Peyer's patch (tissue), 4 donors: ENCODE measurements around the gene GREM1.

Experiments used
- POLR2A ChIP-seq, 2 donors: fragments of 450-650 bp; IDR thresholded peaks; one replicate each; pipeline ENCODE4 v1.5.1; 2017; ENCODE audit warnings: antibody characterized with exemption in 2 of 2, mild to moderate bottlenecking in 2 of 2, moderate library complexity in 2 of 2
- TF ChIP-seq, protein P1 (sequence below), 6 experiments: fragments of 450-650 bp in 4 of 6; fragments of 200-600 bp in 2 of 6; sonication (generic) in 1 of 6; IDR thresholded peaks; one replicate each; pipeline ENCODE4 v1.5.1; 2017 to 2019; ENCODE audit warnings: antibody characterized with exemption in 6 of 6, mild to moderate bottlenecking in 3 of 6, moderate library complexity in 1 of 6

DNA sequence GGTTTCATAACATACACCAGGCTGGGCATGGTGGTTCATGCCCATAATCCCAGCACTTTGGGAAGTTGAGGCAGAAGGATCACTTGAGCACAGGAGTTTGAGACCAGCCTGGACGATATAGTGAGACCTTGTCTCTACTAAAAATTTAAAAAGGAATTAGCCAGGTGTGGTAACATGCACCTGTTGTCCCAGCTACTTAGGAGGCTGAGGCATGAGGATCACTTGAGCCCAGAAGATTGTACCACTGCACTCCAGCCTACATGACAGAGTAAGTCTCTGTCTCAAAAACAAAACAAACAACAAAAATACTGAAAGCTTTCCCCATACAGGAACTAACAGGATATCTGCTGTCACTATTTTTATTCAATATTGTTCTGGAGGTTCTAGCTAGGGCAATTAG, 20.9 kb downstream of the GREM1 start:
- TF ChIP-seq, protein P1, sequence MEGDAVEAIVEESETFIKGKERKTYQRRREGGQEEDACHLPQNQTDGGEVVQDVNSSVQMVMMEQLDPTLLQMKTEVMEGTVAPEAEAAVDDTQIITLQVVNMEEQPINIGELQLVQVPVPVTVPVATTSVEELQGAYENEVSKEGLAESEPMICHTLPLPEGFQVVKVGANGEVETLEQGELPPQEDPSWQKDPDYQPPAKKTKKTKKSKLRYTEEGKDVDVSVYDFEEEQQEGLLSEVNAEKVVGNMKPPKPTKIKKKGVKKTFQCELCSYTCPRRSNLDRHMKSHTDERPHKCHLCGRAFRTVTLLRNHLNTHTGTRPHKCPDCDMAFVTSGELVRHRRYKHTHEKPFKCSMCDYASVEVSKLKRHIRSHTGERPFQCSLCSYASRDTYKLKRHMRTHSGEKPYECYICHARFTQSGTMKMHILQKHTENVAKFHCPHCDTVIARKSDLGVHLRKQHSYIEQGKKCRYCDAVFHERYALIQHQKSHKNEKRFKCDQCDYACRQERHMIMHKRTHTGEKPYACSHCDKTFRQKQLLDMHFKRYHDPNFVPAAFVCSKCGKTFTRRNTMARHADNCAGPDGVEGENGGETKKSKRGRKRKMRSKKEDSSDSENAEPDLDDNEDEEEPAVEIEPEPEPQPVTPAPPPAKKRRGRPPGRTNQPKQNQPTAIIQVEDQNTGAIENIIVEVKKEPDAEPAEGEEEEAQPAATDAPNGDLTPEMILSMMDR (IDR thresholded peaks at IDR 0.05), result no peak
- no peak for TF ChIP-seq POLR2A (IDR thresholded peaks at IDR 0.05)
